ENCODE results near the gene TNFAIP2.
"Not testable (repeated sequence)": the region's sequence is repeated elsewhere in the genome, so short reads cannot be mapped to it uniquely, and the experiment has no call there.

Gene TNFAIP2

DNA sequence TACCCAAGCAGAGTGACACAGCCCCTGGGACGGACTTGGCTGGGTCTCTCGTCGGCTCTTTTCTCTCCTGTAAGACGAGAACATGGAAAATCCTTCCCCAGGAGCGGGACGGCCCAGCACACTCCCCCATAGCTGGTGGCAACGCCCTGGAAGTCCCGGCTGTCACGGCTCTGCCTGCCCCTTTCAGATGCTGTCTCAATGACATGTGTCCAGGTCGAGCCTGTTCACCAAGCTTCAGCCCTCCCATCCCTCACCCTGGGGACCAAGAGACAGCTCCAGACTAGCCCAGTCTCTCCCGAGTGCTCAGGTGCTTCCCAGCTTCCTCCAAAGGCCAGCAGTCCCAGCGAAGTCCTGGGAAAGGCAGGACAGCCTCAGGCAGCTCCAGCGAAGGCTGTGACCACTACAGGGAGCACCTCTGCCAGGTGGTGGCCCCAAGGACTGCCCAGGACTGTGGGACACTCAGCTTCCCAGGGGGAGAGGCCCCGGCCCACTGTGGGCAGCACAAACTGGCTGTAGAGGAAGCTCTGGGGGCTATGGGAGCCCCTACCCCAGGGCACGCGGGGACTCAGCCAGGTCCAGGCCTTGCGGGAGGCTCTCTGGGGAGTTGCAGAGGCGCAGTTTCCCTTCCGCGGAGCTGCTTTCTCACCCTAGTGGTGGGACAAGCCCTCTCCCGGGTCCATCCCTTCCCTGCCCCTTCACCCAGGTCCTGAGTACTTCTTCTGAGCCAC lies 33.6 kb downstream of the TNFAIP2 start:
- DNase-seq = no peak

DNA sequence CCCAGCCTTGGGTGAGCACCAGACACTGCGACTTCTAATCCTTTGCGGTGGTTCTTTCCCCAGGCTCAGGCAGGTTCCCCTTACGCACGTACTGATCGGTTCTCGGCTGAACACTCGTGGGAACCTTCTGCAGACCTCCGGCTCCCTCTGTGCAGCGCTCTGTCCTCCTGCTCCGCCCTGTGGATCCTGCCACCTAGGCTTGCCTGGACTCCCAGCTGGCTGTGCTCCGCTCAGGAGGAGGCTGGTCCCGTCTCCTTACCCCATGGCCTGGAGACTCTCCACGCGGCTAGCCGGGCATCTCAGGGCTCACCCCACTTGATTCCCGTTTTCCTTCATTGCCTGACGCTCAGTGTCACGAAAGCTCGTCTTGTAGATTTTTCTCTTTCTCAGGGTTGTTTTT lies 34.7 kb downstream of the TNFAIP2 start:
- DNase-seq = no peak

DNA sequence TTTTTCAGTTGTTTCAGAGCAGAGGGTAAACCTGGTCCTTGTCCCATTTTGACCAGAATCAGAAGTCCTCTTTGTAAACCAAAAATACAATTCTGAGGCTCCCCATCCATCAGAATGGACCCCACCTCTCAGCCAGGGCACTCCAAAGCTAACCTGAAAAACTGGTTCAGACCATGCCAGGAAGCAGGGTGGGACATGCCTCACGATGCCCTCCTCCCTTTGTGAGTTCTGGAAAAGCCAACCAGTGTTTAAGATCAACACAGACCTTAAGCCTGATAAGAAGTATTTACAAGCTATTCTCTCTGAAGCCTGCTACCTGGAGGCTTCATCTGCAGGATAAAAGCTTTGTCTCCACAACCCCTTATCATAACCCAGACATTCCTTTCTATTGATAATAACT lies 35.4 kb downstream of the TNFAIP2 start:
- no peak for DNase-seq

DNA sequence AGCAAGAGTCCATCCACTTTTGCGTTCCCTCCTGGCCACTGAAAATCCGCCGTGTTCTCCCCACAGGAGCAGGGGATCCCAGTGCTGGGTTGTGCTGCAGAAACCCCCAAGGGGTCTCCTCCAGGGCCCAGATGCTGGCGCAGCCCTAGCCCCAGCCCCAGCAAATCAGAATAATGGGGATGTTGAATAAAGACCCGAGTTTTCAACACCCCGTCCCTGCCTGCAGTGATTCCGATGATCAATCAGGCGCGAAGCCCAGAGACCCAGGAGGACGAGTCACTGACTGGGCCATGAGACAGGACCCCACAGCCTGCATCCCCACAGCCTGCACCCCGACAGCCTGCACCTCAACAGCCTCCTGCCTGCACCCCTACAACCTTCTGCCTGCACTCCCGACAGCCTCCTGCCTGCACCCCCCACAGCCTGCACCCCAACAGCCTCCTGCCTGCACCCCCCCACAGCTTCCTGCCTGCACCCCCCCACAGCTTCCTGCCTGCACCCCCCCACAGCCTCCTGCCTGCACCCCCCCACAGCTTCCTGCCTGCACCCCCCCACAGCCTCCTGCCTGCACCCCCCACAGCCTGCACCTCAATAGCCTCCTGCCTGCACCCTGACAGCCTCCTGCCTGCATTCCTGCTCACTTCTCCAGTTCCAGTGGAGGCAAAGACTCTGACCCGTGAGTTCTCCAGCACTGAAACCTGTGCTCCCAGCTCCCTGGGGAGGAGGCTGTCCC lies 37.2 kb downstream of the TNFAIP2 start:
- no peak for DNase-seq

DNA sequence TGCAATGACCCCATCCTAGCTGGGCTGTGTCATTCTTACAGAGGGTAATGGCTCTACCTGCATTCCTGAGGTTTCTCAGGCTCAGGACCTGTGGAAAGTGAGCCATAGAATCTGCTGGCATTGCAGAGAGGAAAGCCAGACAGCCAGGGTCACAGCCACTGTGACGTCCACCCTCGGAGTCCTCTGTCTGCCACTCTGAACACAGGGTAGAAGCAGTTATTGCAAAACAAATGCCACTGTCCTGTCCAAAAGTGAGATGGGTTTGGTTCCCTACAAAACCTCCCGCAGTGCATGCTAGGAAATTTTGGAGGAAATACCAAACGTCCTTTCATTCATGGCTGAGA lies 37.8 kb downstream of the TNFAIP2 start:
- no peak for DNase-seq

DNA sequence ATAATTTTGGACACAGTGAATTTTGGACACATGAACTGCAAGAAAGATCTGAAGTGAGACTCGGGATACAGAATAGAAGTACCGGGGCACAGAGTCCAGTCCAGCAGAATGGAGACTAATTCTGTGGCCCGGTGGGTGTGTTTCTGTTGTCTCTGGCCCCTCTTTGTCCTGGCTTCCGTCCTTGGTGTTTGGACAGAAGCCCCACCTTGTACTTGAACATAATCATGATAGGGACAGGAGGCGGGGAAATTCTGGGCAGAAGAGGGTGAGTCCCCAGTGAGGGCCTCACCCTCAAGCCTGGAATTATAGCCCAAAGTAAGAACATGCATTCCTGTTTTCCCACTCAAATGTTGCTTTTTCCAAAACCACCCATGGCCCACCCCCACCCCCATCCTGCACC lies 39.9 kb downstream of the TNFAIP2 start:
- DNase-seq = no peak

DNA sequence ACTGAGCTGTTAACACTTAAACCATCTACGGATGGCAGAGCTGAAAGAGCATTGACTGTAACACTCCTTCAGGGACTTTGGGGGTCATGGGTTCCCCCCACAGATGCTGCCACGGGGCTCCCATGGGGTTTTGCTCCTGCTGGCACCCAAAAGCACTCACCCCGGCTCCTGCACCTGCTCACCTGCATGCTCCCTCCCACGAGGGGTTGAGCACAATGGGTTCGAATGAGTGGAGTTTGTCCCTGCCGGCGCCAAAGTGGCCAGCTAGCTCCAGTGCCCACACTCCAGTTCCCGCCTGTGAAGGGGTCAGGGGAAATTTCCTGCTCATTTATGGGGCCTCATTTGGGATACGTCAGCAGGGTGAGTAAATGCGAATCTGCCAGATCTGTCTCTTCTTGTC lies 40.7 kb downstream of the TNFAIP2 start:
- DNase-seq = no peak

DNA sequence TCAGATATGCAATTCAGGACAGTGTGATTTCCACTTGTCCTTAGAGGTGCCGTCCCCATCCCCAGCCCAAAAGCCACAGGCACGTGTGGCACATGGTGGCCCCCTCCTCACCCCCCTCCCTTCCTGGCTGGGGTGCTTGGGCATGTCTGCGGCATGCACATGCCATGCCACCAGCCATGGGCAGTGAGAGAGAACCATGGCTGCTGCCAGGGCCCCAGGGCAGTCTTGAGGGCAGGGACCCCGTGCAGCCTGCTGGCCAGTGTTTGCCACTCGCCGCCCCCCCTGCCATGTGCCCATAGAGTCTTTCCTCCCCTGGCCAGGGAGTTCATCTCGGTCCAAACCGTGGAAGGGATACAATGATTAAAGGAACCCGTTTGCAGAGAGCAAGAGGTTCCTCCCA lies 41.5 kb downstream of the TNFAIP2 start:
- no peak for DNase-seq

DNA sequence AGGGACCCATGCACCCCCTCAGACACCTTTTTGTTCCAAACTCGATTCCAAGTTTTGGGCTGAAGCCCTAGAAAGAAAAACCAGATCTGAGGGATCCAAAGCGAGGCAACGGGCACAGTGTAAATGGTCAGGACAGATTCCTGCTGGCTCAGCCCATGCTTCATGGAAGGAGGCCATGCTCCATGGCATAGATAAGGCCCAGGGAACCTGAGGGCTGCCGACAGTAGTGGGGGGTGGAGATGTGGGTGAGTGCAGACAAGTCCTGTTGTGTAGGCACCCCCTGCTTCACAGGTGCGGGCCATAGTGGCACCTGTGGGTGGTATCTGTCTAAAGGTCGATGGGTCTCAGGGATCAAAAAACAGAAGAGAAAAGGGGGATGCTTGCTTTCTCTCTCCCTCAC lies 42.1 kb downstream of the TNFAIP2 start:
- no peak for DNase-seq

DNA sequence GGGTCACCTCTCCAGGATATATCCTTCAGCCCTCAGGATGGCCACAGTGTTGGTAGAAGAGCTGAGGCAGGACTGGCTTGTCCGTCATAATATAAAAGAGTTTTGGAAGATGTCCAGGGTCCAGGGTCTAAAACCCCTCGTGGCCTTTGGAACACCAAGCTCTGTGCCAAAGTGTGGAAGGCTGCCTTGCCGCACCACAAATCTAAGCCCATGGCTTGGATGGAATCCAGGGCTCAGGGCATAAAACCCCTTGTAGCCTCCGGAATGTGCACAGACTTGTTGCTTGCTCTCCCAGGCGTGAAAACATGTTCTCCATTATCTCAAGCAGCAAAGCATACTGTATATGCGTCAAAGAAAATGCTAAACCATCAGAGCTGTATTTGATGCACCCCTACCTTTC lies 46.7 kb downstream of the TNFAIP2 start:
- DNase-seq = no peak

DNA sequence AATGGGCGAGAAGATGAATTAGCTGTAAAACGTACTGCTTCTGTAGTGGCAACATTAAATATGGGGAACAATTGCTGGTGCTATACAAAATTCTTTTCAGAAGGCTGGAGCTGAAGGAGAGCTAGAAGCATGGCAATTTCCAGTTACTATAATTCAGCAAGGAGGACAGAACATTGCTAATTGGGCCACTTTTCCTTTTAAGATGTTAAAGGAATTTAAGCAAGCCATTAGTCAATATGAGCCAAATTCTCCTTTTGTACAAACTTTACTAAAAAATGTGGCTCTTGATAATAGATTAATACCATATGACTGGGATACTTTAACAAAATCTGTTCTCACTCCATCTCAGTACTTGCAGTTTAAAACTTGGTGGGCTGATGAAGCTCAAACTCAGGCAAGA lies 47.9 kb downstream of the TNFAIP2 start:
- not testable (repeated sequence) for DNase-seq

DNA sequence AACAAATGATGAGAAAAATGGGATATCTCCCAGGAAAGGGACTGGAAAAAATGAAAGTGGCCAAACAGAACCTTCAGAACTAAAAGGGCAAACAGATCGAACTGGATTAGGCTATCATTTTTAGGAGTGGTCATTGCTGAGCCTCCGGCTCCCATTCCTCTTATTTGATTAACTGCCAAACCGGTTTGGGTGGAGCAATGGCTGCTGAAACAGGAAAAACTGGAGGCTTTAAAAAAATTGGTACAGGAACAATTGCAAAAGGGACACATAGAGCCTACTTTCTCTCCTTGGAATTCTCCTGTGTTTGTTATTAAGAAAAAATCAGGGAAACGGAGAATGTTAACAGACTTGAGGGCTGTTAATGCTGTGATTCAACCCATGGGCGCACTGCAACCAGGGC lies 49.7 kb downstream of the TNFAIP2 start:
- DNase-seq = no peak

DNA sequence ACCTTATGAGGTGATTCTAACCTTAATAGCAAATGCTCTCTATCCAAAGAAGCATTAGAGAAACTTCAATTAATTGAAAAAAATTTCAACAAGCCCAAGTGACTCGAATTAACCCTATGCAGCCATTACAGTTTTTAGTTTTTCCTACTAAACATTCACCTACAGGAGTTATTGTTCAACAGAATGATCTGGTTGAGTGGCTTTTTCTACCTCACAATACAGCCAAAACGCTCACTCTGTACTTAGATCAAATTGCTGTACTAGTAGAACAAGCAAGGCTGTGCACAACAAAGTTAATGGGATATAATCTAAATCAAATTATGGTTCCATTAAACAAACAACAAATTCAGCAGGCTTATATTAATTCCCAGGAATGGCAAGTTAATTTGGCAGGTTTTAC lies 50.6 kb downstream of the TNFAIP2 start:
- DNase-seq = not testable (repeated sequence)

DNA sequence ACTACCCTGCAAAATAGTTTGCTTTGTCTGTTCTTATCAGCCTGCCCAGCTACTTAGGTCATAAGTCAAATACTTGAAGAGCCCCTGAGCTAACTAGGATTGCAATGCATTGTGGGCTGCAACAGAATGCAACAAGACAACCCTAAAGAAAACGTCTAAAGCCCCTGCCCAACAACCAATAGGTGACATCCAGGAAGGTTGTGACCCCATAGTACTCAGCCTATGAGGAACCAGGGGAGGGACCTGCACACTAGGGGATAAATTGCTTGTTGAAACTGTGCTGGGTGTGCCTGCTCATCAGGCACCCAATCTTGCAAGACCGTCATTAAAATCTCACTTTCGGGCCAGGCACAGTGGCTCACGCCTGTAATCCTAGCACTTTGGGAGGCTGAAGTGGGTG lies 52.9 kb downstream of the TNFAIP2 start:
- not testable (repeated sequence) for DNase-seq

DNA sequence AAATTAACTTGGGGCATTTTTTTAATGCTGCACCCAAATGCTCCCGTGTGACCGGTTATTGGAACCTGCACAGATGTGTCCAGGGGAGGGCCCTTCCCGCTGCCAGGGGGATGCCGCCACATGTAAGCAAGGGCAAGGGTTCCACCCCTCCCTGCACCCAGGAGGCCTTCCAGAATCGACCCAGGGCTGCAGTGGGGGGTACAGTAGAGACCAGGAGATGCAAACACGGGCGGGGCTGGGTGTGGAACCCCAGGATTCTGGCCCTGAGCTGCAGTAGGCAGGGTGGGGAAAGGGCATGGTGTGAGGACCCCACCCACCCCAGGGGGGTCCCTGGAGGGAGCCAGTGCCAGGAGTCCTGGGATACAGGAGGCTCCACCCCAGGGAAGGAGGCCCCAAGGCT lies 54.1 kb downstream of the TNFAIP2 start:
- no peak for DNase-seq

DNA sequence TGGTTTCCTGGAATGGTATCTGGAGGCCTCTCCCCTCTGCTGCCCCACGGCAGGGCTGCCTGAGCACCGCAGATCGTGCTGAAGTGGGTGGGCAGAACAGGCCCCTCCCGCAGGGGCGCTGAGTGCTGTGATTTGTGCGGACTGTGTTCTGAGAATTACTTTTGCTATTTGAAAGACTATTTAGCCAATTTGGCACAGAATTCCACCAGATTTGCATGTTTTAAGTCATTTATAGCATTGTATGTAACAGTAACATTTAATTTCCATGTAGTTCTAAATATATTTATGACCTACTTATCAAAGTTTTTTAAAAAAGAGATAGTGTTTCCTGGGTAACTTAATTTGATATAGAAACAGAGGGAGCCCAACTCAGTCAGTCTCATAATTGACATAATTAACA lies 55.3 kb downstream of the TNFAIP2 start:
- no peak for DNase-seq

DNA sequence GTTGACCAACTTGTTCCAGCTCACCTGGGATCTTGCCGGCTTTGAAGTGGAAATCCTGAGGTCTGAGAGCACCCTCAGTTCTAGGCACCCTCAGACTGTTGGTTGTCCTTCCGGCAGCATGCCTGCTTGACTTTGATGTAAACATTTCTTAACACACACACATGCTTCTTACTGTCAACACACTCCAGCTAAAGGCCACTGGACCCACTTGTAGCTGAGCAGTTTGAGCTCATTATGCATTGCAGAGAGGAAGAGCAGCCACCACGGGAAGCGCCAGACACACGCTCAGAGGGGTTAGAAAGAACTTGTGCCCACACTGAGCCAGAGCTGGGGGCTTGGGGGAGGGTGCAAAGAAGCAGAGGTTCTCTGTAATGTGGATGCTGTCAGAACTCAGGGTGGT lies 55.8 kb downstream of the TNFAIP2 start:
- no peak for DNase-seq

DNA sequence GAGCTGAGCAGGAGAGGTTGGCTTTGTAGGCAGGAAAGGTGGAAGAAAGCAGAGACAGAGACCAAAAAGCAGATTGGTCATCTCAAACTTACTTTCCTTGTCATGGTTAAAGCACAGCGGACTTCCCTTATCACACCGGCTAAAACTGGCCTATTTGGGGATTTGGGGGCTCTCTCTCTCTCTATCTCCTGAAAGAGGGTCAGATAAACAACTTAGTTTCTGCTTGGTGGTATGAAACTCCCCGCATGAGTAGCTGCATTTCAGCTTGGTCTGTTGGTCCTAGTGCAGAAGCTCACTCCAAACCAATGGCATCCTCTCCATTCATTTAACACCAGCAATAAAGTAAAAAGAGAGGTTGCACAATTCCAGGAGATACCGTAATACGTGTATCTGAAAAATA lies 57.1 kb downstream of the TNFAIP2 start:
- DNase-seq = no peak

DNA sequence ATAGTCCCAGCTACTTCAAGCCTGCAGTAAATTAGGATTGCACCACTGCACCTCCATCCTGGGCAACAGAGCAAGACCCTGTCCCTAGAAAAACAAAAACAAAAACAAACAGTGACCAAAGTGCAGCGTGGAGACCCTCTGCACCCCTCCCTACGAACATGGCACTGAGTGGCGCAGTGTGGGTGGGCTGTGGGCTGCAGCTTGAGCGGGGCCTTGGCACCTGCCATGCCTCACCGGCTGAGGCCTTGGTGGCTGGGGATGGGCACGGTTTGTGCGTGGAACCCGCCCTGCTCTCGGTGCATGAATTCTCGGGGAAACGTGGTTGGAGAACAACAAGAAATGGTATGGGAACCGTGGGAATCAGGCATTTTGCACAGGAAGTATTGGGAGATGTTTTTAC lies 60.8 kb downstream of the TNFAIP2 start:
- no peak for DNase-seq

DNA sequence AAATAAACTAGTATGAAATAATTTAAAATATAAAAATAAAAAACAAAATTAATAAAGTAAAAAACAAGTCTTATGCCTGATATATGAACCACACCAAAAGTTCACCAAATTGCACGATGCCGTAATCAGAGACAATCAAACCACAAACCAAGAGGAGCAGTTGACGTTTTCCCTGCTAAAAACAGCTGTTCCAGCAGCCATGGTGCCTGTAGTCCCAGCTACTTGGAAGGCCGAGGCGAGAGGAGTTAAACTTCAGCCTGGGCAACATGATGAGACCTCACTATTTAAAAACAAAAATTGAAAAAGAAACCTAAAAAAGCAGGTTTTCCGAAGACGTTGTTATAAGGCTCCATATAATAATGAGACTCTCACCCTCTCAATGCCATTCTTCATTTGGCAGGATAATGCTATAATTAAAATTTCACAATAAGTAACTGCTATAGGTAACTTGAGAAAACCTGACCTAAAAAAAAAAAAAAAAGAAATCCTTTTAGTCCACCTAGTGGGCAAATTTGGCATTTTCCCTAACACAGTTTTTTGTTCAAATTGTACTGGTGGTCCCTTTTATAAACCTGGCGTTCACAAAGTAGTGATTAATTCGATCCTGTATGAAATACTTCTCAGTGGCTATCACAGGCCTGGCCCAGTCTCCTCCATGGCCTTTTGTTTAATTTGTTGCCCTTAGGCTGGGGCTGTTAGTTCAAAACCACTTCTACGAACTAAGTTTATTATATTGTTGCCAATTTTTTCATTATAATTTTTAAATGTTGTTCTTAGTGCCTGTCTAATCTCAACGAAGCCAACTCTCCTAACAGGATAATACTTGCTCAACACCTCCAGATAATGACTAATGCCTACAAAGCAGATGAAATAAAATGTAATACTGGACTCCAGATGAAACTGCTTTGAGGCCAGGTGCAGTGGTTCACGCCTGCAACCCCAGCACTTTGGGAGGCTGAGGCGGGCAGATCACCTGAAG lies 62.1 kb downstream of the TNFAIP2 start:
- peak; percentile 24 for DNase-seq

DNA sequence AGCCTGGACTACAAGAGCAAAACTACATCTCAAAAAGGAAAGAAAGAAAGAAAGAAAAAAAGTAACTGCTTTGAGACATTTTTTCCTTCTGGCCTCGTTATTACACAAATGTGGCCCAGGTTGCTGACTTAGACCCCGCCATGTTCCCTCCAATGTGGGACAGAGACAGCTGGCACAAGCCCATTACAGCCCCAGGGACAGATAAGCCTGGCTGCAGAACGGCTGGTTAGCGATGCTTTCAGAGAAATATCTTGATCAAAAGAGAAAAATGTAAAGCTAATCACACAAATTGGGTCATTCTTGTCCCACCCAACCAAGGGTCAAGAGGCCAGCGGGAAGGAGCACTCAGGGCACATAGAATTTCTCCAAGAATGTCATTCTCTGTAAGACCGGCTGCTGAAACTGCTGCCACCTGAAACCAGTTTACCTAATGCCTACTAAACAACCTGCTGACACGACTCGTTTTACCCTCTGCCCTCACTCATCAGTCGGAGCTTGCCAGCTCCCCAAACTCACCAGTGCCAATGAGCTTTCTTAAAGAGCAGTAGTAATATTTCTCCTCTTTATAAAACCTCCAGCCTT lies 63.1 kb downstream of the TNFAIP2 start:
- no peak for DNase-seq
